ENCODE results near the gene RCSD1.

- no peak for TF ChIP-seq CTCF (IDR thresholded peaks at IDR 0.05; ENCODE audit: poor library complexity)
- TF ChIP-seq EZH2phosphoT487 (IDR thresholded peaks at IDR 0.05; ENCODE audit: low read depth, severe bottlenecking, unreplicated experiment), result no peak
Measured at GRCh38 chr1:167749741-167750140, 119.7 kb downstream of the RCSD1 start.

All from hepatocyte (in vitro differentiated cells).